ENCODE data around the gene TMEM88. TPM values are rescaled to one million over a fixed set of nuclear protein-coding genes. Genes with fewer than 3 reads are reported as not detected.

Gene TMEM88
- total and polyA plus RNA-seq, 2 of the 8 experiments (the other 6 are each of a cell fraction or from before 2014, with no cell fraction given): 0.69 to 8.8 TPM

- TF ChIP-seq SIN3A (conservative IDR thresholded peaks at IDR 0.05 in 1 of 2, IDR thresholded peaks at IDR 0.05 in 1 of 2; ENCODE audit: low read depth in 1 of 2, low read length in 2 of 2) (peak; percentile 64 to 78; a peak in 2 of 4 replicates), HDAC6 (IDR thresholded peaks at IDR 0.05; ENCODE audit: low read depth, low read length) (no peak), RAD21 (IDR thresholded peaks at IDR 0.05 in 1 of 2, conservative IDR thresholded peaks at IDR 0.05 in 1 of 2; ENCODE audit: low read depth in 2 of 2, low read length in 2 of 2) (peak; percentile 84 to 88), EZH2 (IDR thresholded peaks at IDR 0.05; ENCODE audit: low read depth, low read length, severe bottlenecking) (no peak), HDAC2 (IDR thresholded peaks at IDR 0.05; ENCODE audit: borderline replicate concordance in 1 of 2, low read depth in 2 of 2, low read length in 2 of 2) (0 out of 4 replicates have a peak, but pooled peaks of 1 of the 2 experiments have one; percentile 83), GABPA (IDR thresholded peaks at IDR 0.05; ENCODE audit: borderline replicate concordance, insufficient read depth, low read length) (no peak), E2F6 (IDR thresholded peaks at IDR 0.05) (peak; percentile 74), POLR2AphosphoS5 (IDR thresholded peaks at IDR 0.05; ENCODE audit: low read depth, low read length) (peak; percentile 55), TAF1 (IDR thresholded peaks at IDR 0.05; ENCODE audit: low read depth, low read length) (no peak), POU5F1 (IDR thresholded peaks at IDR 0.05; ENCODE audit: low read depth, low read length) (no peak), PHF8 (conservative IDR thresholded peaks at IDR 0.05; ENCODE audit: low read depth, low read length) (no peak; the same call in 1 of the 2 replicates), SRF (IDR thresholded peaks at IDR 0.05; ENCODE audit: low read depth, low read length) (no peak), CREB1 (IDR thresholded peaks at IDR 0.05) (no peak; the same call in 1 of the 2 replicates), KDM5A (IDR thresholded peaks at IDR 0.05; ENCODE audit: low read length) (no peak), NRF1 (IDR thresholded peaks at IDR 0.05; ENCODE audit: low read depth, low read length) (0 out of 2 replicates have a peak, but pooled peaks have one; percentile 10), SAP30 (IDR thresholded peaks at IDR 0.05; ENCODE audit: insufficient read depth, insufficient replicate concordance, low read length) (peak; percentile 31), MAX (IDR thresholded peaks at IDR 0.05) (peak; percentile 84), RBBP5 (IDR thresholded peaks at IDR 0.05; ENCODE audit: borderline replicate concordance, low read depth, low read length) (no peak; the same call in 1 of the 2 replicates), KDM4A (IDR thresholded peaks at IDR 0.05; ENCODE audit: low read depth, low read length, severe bottlenecking) (peak; percentile 82), MAFK (IDR thresholded peaks at IDR 0.05; ENCODE audit: low read depth, low read length) (no peak), SP1 (IDR thresholded peaks at IDR 0.05; ENCODE audit: low read depth, low read length) (peak; percentile 78; the same call in 1 of the 2 replicates), CBX8 (IDR thresholded peaks at IDR 0.05; ENCODE audit: borderline replicate concordance, low read depth, low read length) (no peak)
Measured at GRCh38 chr17:7851438-7852261, 3.2 kb upstream of the TMEM88 start (continued).
